ENCODE measurements around the gene NOA1. TPM values are rescaled to one million over a fixed set of nuclear protein-coding genes. Genes with fewer than 3 reads are reported as not detected.

NOA1 gene
- 18.0 and 18.2 TPM in 2 replicates for total RNA-seq (2014; rRNA removed; shearing (Covaris generic))
- polyA plus RNA-seq (2014; cell fraction: nucleus; rRNA removed) = 19.7 and 29.3 TPM in 2 replicates

DNA sequence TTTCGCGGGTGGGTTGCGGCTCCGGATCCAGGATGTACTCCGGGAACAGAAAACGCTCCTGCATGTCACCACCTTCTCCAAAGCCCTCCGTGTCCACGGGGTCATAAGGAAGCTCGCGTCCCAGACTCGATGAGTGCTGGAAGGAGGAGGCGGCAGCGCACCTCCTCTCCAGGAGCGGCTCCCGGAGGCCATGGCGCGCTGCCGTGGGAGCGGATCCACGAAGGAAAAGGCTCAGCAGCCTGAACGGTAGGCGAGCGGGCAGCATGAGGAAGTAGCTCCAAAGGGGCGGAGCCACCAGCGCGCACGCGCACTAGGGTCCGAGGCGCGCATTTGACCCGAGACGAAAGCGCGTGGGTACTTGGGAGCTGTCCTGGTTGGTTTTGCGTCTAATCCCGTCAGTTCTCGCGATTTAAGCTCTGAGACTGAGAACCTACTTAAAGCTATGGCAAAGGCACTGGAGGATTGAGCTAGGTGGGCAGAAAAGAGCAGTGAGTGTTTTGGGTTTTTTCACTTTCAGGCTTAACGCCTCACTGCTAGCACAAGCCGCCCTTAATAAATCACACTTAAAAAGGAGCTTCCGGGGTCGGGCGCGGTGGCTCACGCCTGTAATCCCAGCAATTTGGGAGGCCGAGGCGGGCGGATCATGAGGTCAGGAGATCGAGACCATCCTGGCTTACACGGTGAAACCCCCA, at the start of gene NOA1:
NOA1 (minus strand) TSS at position 286 of the 692 bp plus-strand sequence; CDS start at position 265, 21 bp downstream.
- DNase-seq (ENCODE audit: extremely low read depth, low read depth) = peak; percentile 97

DNA sequence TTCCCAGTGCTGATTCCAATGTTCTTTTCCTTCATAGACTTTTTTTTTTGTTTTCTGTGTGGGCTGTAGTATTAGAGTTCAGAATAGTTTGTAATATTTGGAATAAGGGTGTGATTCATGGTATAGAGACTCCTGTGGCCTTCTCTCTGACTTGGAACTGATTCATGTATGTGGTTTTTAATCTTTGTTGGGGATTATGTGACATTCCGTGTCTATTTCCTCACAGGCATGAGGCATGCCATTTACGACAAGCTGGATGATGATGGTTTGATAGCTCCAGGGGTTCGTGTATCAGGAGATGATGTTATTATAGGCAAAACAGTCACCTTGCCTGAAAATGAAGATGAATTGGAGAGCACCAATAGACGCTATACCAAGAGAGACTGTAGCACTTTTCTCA, 45.7 kb upstream of the NOA1 start:
- DNase-seq (ENCODE audit: extremely low read depth, low read depth) = no peak

DNA sequence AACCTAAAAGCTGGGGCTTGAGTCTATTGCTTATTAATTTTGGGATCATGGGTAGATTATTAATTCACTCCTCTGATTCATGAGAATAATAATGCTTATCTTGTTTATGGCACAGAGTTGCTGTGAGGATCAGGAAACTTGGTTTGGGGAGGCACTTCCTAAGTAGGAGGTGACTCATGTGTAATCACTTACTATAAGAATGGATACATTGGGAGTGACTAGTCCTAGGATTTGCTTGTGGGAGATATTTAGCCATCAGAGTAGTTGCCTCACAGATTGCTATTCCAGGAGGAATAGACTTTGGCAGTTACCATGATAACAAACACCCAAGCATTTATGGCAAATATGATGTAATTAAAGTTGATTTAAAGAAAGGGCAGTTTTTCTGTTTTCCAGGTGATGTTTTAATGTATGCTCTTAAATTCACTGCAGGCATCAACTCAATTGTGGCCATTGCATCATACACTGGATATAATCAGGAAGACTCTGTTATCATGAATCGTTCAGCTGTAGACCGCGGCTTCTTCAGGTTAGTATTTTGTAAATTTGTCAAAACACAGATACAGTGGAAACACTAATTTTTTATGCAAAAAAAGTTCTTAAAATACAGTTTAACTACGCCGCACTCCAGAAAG, 43.2 kb upstream of the NOA1 start:
- DNase-seq (ENCODE audit: extremely low read depth, low read depth) = no peak

DNA sequence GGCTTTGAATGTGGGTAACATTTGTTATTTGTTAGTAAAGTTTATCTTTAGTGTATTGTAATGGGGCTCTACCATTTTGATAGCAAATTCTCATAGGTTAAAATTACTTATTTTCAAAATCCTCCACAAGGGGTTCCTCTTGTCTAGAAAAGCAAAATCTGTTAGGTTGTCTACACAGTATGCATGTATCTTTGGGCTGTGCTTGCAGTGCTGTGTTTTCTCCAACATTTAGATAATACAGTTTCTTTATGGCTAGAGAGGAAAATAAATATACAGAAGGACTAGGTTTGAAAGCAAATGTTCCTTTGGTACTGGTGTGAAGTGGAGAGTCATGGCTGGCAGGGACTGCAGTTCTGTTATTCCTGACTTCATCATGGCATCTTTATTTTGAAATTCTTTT, 41.6 kb upstream of the NOA1 start:
- DNase-seq (ENCODE audit: extremely low read depth, low read depth) = no peak

DNA sequence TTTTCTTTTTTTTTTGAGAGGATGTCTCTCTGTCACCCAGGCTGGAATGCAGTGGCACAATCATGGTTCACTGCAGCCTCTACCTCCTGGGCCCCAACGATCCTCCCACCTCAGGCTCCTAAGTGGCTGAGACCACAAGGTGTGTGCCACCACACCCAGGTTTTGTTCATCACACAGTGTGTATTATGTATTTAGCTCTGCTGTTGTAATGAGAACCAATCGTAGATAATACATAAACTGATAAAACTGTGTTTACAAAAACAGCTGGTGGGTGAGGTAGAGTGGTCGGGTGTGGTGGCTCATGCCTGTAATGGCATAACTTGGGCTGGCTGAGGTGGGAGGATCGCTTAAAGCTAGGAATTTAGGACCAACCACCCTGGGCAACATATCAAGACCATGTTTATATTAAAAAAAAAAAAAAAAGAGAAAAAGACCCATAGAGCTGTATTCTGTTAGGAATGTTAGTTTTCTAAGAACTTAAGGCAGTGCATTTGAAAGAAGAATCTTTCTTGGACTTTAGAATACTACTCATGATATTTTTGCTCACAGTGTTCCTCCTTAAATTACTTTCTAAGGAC, 36.2 kb upstream of the NOA1 start:
- no peak for DNase-seq (ENCODE audit: extremely low read depth, low read depth)

DNA sequence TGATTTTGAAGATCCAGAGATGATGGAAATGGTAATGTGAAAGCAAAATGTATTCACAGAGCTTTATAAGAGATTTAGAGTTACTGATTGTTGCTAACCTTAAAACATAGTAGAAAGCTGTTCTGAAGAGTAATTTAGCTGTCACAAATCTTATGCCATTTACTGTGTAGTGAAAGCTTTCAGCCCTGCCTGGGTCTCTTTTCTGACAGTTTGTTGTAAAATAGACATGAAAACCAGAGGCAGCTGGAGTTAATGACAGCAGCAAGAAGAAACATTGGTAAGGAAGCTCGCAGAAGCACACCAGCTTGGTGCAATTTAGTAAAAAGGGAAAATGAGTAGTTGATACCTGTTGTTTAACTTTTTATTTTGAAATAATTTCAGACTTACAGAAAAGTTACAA, 22.3 kb upstream of the NOA1 start:
- no peak for DNase-seq (ENCODE audit: extremely low read depth, low read depth)

DNA sequence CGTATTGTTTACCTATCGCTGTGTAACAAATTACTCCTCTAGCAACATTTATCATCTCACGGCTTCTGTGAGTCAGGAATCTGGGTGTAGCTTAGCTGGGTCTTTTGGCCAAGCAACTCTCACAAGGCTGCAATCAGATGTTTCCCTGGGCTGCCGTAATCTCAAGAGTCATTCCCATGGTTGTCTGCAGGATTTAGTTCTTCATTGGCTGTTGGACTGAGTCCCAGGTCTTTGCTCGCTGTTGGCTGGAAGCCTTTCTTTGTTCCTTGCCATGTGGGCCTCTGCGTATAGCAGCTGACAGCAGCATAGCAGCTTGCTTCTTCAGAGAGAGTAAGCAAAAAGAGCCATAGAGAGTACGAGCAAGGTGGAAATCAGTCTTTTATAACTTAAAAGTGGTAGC, 18.1 kb upstream of the NOA1 start:
- DNase-seq (ENCODE audit: extremely low read depth, low read depth) = no peak

DNA sequence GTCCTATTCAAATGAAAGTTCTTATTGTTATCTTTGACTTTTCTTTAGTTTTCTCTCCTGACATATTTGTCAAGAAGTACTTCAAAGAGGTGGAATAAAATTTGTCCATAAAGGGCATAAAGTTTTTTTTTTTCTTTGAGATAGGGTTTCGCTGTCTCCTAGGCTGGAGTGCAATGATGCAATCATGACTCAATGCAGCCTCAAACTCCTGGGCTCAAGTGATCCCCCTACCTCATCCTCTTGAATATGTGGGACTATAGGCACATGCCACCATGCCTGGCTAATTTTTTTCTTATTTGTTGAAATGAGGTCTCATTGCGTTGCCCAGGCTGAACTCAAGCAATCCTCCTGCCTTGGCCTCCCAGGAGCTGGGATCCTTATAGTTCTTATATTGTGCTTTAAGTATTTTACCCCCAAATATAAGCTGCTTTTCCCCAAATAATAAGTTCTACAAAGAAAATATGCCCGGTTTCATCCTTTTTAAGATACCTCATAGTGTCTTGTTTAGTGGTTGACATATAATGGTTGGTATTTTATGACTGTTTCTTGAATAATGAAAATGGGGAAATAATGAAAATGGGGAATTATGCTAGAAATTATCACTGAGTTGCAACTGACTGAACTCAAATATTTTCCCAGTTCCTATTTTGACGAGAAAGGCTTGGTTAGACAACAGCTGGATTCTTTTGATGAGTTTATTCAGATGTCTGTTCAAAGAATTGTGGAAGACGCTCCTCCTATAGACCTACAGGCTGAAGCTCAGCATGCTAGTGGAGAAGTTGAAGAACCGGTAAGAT, 12.9 kb upstream of the NOA1 start:
- no peak for DNase-seq (ENCODE audit: extremely low read depth, low read depth)

DNA sequence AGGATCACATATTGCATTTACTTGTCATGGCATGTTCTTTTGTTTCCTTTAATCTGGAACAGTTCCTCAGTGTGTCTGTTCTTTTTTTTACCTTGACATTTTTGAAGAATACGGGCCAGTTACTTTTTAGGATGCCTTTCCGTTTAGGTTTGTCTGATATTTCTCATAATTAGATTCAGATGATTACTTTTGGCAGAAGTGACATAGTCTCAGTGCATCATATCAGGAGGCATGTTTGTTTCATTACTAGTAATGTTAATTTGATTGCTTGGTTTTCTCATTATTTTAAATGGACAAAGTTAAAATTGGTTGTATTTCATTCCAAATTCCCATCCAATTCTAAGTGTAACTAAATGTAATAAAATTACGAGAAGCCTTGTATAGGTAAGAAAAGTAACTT, 9.5 kb upstream of the NOA1 start:
- DNase-seq (ENCODE audit: extremely low read depth, low read depth) = no peak

DNA sequence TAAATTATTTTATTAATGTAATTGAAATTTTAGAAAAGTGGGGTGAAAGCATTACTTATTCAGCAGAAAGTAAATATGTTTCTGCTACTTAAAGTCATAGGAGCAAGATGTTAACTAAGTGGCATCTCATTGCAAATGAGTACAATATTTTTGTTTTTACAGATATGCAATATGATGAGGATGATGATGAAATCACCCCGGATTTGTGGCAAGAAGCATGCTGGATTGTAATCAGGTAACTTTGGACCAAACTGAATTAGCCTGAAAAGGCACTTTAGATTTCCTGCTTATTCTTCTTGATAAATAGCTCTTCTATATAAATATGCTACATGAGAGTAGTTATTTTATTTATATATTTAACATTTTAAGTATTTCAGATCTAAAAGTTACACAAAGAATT, 8.8 kb upstream of the NOA1 start:
- no peak for DNase-seq (ENCODE audit: extremely low read depth, low read depth)

DNA sequence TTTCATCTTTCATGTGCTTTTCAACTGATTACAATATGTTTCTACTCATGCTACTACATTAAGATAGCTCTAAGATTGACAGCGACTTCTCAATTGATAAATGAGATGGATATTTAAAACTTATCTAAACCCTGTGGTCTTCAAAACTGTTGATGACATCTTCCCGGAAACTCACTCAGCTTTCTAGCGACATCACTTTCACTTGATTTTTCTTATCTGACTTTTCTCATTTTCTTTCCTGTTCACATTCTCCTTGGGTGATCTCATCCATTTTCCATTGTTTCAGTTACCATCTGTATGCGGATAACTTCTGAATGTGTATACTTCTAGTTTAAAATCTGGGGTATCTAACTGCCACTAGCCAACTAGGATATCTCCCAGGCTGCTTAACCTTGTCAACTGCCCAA, 4.4 kb upstream of the NOA1 start:
- no peak for DNase-seq (ENCODE audit: extremely low read depth, low read depth)

DNA sequence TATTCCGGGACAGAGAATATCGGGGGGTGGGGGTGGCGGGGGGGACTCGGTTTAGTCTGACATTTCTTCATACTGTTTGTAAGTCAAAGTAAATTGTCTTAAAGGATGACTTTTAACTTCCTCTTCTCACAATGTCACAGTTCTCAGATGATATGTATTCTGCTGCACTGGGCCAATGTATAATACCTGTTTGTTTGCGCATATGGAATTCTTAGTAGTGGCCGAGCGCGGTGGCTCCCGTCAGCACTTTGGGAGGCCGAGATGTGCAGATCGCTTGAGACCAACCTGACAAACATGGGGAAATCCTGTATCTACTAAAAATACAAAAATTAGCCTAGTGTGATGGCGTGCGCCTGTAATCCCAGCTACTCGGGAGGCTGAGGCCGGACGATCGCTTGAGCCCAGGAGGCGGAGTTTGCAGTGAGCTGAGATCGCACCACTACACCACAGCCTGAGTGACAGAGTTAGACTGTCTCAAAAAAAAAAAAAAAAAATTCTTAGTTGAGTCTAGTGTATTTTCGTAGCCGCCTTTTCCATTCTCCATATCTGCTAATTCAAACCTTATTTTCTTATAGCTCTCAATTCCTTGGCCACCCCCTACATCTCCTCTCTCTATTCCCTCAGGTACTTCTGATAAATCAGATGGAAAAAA, 2.1 kb upstream of the NOA1 start:
- DNase-seq (ENCODE audit: extremely low read depth, low read depth) = no peak

DNA sequence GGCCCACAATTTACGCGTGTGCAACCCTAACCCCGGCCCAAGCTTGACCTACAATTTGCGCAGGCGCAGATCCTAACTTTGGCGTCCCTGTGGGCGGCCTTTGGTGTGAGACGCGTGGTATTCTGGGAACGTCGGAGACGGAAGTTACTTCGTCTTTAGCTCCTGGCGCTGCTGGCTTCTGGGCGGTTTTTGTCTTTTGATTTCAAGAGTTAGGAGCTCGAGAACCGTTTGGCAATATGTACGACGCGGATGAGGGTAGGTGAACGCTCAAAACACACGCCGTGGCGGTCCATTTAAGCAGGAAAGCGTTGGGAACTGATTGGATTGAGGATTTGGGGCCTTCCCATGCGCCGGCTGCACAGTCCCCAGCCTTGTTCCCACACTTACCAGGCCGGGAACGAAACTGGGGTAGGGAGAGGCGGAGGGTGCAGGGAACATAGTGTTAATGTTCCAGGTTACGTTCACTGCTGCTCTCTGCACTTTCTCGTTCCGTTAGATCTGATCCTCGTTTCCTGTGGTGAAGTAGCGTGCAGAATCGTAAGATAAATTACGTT, 1.4 kb upstream of the NOA1 start, which contains the start of gene POLR2B:
POLR2B (plus strand) TSS at position 147 of the 554 bp plus-strand sequence; CDS start at position 237, 90 bp downstream.
- peak; percentile 93 for DNase-seq (ENCODE audit: extremely low read depth, low read depth)

DNA sequence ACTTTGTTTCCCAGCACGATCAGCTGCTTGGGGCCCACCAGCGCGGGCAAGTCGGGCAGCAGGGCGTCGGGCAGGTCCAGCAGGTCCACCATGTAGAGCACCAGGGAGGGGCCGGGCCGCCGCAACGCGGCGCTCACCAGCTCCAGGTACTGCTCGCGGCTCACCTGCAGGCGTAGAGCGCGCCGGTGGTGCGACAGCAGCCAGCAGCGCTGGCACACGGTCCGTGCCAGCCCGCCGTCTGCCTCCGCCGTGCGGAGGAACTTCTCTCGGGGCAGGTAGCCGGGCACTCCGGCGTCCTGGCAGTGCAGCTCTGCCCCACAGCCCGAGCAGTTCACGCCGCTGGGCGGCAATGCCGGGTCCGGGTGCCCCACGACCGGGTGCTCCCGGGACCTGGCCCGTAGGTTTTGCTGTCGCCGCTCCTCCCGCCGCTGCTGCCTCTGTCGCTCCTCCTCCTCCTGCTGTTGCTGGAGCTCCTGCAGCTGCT, 527 bp downstream of the NOA1 start:
- DNase-seq (ENCODE audit: extremely low read depth, low read depth) = no peak

DNA sequence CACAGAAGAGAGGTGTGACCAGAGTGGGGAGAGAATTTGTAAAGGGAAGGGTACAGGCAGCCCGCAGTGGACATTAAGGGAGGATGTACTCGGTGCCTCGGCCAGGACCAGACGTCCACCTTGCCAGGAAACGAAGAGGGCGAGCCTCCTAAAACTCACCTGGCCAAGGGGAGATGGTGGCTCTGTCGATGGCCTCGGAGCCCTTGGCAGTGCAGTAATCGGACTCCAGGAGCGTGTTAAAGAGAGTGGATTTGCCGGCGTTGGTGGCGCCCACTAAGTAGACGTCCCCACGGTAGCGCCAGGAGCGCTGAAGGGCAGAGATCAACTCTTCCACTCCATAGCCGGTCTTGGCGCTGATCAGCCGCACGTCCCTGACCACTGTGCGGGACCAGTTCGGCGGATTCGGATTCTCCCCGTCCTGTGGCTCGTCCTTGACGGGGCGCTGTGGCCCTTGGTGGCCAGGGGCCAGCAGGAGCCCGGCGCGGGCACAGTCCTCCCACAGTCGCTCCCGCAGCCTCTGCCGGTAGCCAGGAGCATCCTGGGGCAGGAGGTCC, 1.0 kb downstream of the NOA1 start:
- no peak for DNase-seq (ENCODE audit: extremely low read depth, low read depth)

DNA sequence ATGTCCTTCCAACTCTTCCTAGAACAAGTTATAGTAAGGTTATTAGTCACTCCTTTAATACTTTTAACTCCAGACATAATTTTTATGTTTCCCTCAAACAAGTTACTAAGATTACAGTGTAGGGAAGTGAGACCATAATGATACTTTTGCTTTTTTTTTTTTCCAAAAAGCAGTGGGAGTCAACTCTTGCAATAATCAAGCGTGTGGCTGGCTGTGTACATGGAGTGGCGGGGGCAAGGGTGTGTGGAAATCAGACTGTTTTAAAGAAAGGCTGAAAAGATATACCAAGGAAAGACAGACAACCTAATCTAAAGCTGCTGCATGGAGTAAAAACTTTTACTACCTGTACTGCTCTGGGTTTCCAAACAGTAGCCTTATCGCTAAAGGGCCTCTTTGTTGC, 4.1 kb downstream of the NOA1 start:
- no peak for DNase-seq (ENCODE audit: extremely low read depth, low read depth)

DNA sequence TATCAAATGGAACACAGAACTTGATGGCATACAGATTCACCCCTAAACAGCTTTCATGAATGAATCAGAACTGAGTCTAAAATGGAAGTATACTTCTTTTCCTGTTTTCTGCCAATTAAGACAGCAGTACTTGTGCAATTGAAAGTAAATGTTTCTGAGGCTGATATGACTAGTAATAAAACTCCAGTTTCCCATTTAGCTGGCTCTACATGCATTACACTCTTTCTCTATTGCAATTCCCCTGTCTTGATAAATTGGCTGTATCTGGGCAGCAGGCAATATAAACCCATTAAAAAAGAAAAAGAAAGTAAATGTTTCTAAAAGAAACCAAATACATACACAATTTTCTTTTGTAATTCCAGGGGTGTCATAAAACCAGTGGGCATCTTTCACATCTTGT, 4.6 kb downstream of the NOA1 start:
- no peak for DNase-seq (ENCODE audit: extremely low read depth, low read depth)

DNA sequence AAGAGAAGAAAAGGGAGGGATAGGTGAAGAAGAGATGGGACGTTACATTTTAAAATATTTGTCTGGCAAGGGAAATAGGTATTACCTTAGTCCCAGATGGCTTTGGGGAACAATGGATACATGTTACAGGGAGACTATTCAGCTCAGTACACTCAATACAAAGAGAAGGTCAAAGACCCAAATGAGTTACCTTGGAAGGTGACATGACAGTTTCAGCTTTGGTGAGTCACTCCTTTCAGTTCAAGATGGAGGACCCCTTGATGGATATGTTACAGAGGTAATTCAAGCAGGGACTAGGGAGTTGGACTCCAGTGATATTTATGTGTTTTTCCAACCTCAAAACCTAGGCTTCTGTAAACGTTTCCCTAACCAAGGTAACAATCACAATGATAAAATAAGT, 5.0 kb downstream of the NOA1 start:
- DNase-seq (ENCODE audit: extremely low read depth, low read depth) = no peak

DNA sequence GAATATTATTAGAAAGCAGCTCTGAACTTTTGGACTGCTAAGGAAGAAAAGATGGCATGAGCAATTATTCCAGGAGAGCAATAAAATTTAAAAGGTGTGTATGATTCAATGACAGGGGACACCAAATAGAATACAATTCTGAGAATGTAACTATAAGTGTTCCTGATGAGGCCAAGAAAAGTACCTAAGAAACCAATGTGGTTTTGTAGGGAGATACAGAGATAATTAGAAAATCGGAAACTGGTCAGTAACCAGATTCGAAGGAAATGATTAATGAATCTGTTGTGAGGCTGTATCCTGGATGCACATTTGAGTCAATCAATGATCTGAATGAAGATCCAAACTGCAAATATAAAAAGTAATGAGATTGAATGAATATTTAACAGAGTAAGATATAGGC, 6.0 kb downstream of the NOA1 start:
- no peak for DNase-seq (ENCODE audit: extremely low read depth, low read depth)

DNA sequence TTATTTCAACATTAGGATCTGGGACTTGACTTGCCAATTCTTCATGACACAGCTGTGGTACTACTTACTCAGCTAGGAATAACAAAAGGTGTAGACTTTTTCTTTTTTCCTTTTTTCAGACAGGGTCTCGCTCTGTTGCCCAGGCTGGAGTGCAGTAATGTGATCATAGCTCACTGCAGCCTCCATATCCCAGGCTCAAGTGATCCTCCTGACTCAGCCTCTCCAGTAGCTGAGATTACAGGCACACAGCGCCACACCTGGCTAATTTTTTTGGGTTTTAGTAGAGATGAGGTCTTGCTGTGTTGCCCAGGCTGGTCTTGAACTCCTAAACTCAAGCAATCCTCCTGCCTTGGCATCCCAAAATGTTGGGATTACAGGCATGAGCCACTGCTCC, 16.3 kb downstream of the NOA1 start:
- no peak for DNase-seq (ENCODE audit: extremely low read depth, low read depth)
